Stimulated activated naive CD8-positive, alpha-beta T cell treated with anti-CD3 and anti-CD28 coated beads, Interleukin-15, Interleukin-2, amounts not matched to agents 100 U/mL and 50 U/mL, for 24 hours (primary cell): ENCODE results near the gene KMT2A.
A peak's percentile ranks its signal among the peaks of the same experiment; 100 is the strongest.

Experiments used
- ATAC-seq: fragments of 150-1000 bp; cut with Tn5 transposase; one replicate; pipeline ENCODE4 v1.10.0; 2021
- DNase-seq: peaks from one replicate; pipeline ENCODE4 v3.0.0; 2021

Gene KMT2A

DNA sequence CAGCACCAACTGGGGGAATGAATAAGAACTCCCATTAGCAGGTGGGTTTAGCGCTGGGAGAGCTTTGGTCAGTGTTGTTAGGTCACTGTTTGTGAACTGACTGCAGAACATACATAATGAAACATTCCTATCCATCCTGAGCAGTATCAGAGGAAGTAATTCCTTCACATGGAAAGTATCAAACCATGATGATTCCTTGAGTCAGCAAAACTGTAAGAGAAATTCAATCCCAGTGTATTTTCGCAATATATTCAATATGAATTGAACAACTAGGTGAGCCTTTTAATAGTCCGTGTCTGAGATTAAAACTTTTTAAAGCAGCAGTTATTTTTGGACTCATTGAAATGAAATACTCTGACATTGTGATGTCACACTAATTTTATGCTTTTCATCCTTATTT, 48.1 kb downstream of the KMT2A start:
- ATAC-seq (no peak), DNase-seq (no peak)

DNA sequence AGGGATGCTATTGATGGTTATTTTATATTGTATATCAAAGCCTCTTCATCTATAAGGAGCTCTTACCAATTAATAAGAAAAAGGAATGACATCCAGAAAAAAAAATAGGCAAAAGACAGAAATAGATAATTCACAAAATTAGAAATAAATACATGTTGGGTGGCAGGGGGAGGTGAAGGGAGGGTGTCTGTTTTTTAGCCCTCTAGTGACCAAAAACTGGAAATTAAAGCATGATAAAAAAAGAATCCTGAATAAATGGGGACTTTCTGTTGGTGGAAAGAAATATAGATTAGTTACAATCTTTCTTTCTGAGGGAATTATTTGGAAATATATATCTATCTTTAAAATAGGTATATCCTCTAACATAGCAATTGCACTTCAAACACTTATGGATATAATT, 49.0 kb downstream of the KMT2A start:
- DNase-seq = no peak
- ATAC-seq = no peak

DNA sequence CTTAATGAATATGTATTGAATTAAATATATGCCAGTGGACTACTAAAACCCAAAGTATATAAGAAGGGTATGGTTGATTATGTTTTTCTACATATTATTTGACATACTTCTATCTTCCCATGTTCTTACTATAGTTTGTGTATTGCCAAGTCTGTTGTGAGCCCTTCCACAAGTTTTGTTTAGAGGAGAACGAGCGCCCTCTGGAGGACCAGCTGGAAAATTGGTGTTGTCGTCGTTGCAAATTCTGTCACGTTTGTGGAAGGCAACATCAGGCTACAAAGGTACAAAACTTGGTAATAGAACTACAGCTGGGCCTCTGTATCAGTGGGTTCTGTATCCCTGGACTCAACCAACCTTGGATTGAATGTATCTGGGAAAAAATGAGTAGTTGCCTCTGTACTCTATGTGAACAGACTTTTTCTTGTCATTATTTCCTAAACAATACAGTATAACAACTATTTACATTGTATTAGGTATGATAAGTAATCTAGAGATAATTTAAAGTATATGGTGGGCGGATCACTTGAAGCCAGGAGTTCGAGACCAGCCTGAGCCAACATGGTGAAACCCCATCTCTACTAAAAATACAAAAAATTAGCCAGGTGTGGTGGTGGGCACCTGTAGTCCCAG, 52.3 kb downstream of the KMT2A start:
- ATAC-seq = peak; percentile 69
- peak; percentile 79 for DNase-seq

DNA sequence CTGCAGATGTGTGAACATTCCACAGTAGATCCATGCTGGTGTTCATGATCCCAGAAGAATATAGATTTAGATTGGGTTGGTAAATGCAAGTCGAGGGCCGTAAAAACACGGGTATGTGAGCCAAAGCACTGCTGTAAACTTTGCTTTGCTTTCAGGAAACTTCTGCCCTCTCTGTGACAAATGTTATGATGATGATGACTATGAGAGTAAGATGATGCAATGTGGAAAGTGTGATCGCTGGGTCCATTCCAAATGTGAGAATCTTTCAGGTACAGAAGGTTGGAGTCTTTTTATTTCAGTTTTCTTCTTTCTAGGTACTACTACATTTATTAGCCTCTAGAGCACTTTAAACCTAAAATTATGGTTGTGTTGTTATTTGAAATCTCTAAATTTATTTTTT, 54.7 kb downstream of the KMT2A start:
- no peak for ATAC-seq
- no peak for DNase-seq

DNA sequence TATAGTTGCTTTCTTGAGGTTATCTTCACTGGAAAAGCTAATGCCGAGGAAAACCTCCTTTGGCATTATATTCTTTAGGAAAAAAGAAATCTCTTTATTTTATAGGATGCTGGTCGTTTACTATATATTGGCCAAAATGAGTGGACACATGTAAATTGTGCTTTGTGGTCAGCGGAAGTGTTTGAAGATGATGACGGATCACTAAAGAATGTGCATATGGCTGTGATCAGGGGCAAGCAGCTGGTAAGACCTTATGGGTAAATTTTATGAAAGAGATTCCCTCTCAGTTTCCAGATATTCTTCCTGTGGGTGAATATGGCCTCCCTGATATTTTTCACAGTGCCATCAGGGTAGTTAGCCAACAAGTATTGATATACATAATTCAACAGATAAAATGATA, 61.5 kb downstream of the KMT2A start:
- ATAC-seq = no peak
- no peak for DNase-seq

DNA sequence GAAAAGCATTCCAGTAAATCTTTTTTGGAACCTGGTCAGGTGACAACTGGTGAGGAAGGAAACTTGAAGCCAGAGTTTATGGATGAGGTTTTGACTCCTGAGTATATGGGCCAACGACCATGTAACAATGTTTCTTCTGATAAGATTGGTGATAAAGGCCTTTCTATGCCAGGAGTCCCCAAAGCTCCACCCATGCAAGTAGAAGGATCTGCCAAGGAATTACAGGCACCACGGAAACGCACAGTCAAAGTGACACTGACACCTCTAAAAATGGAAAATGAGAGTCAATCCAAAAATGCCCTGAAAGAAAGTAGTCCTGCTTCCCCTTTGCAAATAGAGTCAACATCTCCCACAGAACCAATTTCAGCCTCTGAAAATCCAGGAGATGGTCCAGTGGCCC, 66.9 kb downstream of the KMT2A start:
- no peak for ATAC-seq

DNA sequence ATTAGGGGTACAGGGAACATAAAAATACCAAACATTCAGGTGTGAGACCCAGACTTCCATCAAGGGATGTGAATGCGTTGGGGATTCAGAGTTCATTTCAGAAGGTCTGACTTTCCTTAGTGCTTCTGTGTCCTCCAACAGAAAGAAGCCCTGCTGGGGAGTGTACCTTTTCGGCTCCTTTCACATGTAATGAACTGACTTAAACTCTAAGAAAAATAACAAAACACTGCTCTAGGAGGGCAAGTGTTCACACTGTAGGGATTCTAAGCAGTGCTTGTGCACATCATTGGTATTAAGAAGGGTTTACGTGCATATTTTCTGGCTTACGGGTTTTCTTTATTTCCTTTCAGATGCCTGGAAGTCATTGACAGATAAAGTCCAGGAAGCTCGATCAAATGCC, 75.3 kb downstream of the KMT2A start:
- DNase-seq (no peak), ATAC-seq (no peak)

More for the DNA sequence above, 66.9 kb downstream of the KMT2A start:
- DNase-seq = no peak

DNA sequence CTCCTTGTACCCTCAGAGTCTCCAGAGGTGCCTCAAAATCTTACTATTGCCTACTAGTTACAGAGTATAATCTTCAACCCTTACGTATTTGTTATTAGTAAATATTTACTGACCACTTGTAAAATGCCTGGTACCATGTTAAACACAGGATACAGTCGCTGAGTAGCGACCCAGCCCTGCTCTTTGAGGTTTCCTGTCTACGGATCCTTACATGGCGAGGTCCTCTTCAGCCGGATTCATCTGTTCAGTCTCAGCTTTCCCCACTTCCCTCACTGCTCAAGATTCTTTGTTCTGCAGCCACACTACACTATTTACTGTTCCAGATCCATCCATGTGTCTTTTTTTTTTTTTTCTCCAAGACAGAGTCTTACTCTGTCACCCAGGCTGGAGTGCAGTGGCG, 77.8 kb downstream of the KMT2A start:
- no peak for ATAC-seq
- no peak for DNase-seq

DNA sequence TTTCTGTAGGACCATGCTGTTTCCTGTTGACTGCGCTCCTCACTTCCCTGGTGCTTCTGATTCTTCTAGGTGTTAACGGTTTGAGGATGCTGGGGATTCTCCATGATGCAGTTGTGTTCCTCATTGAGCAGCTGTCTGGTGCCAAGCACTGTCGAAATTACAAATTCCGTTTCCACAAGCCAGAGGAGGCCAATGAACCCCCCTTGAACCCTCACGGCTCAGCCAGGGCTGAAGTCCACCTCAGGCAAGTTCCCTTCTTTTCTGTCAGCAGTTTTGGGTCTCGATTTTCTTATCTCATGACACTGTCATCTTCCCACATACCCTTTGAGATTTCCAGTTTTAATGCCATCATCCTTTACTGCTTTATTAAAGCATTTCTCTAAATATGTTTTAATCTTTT, 83.3 kb downstream of the KMT2A start:
- DNase-seq (no peak), ATAC-seq (no peak)

DNA sequence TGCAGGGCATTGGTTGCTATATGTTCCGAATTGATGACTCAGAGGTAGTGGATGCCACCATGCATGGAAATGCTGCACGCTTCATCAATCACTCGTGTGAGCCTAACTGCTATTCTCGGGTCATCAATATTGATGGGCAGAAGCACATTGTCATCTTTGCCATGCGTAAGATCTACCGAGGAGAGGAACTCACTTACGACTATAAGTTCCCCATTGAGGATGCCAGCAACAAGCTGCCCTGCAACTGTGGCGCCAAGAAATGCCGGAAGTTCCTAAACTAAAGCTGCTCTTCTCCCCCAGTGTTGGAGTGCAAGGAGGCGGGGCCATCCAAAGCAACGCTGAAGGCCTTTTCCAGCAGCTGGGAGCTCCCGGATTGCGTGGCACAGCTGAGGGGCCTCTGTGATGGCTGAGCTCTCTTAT, 85.6 kb downstream of the KMT2A start:
- DNase-seq (no peak), ATAC-seq (no peak)

DNA sequence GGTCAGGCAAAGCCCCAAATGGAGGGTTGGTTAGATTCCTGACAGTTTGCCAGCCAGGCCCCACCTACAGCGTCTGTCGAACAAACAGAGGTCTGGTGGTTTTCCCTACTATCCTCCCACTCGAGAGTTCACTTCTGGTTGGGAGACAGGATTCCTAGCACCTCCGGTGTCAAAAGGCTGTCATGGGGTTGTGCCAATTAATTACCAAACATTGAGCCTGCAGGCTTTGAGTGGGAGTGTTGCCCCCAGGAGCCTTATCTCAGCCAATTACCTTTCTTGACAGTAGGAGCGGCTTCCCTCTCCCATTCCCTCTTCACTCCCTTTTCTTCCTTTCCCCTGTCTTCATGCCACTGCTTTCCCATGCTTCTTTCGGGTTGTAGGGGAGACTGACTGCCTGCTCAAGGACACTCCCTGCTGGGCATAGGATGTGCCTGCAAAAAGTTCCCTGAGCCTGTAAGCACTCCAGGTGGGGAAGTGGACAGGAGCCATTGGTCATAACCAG, 86.3 kb downstream of the KMT2A start:
- ATAC-seq = no peak

DNA sequence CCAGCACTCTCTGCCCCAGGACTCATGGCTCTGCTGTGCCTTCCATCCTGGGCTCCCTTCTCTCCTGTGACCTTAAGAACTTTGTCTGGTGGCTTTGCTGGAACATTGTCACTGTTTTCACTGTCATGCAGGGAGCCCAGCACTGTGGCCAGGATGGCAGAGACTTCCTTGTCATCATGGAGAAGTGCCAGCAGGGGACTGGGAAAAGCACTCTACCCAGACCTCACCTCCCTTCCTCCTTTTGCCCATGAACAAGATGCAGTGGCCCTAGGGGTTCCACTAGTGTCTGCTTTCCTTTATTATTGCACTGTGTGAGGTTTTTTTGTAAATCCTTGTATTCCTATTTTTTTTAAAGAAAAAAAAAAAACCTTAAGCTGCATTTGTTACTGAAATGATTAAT, 88.1 kb downstream of the KMT2A start:
- no peak for DNase-seq
- ATAC-seq = no peak

More for the DNA sequence above, 86.3 kb downstream of the KMT2A start:
- no peak for DNase-seq

DNA sequence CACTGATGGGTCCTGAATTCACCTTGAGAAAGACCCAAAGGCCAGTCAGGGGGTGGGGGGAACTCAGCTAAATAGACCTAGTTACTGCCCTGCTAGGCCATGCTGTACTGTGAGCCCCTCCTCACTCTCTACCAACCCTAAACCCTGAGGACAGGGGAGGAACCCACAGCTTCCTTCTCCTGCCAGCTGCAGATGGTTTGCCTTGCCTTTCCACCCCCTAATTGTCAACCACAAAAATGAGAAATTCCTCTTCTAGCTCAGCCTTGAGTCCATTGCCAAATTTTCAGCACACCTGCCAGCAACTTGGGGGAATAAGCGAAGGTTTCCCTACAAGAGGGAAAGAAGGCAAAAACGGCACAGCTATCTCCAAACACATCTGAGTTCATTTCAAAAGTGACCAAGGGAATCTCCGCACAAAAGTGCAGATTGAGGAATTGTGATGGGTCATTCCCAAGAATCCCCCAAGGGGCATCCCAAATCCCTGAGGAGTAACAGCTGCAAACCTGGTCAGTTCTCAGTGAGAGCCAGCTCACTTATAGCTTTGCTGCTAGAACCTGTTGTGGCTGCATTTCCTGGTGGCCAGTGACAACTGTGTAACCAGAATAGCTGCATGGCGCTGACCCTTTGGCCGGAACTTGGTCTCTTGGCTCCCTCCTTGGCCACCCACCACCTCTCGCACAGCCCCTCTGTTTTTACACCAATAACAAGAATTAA, 88.6 kb downstream of the KMT2A start:
- ATAC-seq = no peak
- no peak for DNase-seq

DNA sequence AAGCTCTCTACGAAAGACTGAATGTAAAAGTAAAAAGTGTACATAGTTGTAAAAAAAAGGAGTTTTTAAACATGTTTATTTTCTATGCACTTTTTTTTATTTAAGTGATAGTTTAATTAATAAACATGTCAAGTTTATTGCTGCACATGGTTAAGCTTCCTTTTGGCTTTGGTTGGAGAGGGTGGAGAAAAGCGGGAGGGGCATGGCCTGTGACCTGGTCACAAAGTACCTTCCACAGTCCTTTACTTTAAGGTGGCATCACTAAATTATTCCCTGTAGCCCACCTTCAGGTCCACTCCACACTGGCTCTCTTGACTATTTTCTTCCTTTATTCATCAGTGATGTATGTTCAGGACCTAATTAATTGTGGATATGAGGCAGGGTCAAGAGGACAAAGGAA, 90.4 kb downstream of the KMT2A start:
- no peak for ATAC-seq
- DNase-seq = no peak

DNA sequence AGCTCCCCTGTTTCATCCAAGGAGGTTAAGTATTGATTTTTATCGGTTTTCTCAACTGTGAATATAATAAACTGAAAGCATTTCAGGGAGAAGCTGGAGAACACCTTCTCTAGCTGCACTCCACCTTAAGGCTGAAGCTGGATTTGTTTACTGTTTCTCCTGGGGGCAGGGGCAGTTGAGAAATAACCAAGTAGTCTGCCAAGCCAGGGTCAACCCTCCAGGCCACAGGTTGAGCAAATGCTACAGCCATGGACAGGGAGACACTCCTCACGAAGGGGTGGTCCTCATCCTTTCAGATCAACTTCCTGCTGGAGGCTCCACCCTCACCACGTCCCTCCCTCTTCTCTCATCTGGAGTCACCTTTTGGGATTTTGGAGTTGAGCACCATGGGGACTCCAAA, 90.8 kb downstream of the KMT2A start, which contains the start of gene TTC36:
Gene TTC36, plus strand, starts transcription at position 366 of the 400 bp plus-strand sequence. Its CDS starts 21 bp downstream, at position 387.
- ATAC-seq = no peak
- DNase-seq = no peak

DNA sequence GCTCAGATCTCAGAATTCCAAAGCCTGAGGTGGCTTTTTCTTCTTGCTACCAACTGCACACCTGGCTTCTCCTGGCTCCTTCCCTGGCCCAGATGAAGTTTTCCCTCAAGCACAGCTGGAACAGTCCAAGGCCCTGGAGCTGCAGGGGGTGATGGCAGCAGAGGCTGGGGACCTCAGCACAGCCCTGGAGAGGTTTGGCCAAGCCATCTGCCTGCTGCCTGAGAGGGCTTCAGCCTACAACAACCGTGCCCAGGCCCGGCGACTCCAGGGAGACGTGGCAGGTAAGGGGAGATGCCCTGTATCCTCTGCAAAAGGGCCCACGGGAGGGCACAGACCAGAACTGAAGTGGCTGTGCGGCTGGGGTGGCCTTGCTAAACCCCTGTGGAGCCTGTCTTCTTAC, 92.2 kb downstream of the KMT2A start:
- ATAC-seq (no peak), DNase-seq (no peak)

DNA sequence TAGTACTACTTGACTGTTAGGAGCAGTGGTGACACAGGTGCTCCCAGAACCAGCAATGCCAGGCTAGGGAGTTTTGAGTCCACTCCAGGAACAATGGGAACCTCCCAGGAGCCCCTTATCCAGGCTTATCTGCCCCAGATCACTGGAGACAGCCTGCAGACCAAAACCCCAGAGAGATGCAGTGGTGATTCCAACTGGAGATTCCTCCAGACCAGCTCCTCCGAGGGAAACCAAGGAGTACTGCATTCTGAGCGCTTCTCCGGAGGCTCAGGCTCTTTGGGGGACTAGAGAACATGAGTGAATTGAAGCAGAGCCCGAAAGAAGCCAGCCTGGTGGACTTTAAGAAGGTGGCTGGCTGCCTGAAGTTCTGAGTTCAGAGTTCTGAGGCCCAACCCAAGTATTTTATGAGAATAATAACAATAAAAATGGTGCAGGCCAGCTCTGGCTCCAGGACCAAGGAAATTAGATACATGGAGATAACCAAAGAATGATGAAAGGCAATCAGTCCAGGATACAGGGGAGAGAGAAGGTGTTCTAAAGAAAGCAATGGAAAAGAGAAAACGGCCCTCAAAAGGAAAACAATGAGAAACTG, 93.4 kb downstream of the KMT2A start:
- no peak for ATAC-seq
- no peak for DNase-seq

DNA sequence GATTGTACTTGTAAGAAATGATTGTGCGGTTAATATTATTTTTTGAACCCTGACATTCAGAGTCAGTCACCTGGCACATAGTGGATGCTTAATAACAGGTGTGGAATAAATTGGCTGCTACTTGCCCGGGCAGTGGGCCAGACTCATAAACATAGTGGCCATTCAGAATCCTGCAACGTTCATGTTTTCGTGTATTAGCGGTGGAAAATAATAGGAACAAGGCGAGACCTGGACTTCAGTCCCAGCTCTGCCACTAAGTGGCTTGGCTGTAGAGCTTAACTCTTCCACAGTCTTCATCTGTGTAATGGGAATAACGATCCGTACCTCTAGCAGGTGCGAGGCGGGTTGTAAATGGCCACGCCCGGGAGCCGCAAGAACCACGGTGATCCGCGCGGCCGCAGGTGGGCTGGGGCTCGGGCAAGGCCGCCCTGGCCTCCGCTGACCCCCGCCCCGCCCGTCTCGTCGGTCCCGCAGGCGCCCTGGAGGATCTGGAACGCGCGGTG, 93.9 kb downstream of the KMT2A start:
- no peak for ATAC-seq

DNA sequence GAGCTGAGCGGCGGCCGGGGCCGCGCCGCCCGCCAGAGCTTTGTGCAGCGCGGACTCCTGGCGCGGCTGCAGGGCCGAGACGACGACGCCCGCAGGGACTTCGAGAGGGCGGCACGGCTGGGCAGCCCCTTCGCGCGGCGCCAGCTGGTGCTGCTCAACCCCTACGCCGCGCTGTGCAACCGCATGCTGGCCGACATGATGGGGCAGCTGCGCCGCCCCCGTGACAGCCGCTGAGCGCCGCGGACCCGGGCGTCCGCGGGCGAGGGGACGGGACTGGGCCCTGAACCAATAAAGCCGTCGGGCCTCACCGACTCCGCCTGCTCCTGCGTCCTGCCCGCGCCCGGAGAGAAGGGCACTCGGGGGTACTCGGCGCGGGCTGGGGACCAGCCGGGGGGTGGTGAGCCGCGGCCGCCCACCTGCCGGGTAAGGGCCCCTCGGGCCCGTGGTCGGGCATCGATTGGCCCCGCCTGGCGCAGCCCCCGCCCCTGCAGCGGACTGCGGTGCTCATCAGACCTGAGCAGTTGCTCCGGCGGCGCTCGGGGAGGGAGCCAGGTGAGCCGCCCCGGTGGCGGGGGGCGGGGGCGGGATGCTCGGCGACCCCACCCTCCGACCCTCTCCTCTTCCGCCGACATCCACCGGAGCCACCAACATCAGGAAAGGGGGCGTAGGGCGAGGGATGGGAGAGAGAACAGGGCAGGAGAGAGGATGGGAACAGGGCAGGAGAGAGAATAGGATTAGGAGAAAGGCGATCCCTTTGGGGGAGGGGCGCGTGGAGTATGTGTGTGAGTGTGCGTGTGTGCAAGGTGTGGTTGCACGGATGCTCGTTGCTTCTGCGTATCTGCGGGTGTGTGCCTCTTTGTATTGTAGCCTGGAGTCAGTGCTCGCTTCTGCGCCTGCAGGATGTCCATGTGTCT, 94.6 kb downstream of the KMT2A start, which contains the start of gene TMEM25:
Gene TMEM25, plus strand, starts transcription at position 510 of the 914 bp plus-strand sequence. CDS start 610 bp downstream, outside the sequence.
- ATAC-seq (peak; percentile 78), DNase-seq (peak; percentile 79)

More for the DNA sequence above, 93.9 kb downstream of the KMT2A start:
- DNase-seq = no peak

DNA sequence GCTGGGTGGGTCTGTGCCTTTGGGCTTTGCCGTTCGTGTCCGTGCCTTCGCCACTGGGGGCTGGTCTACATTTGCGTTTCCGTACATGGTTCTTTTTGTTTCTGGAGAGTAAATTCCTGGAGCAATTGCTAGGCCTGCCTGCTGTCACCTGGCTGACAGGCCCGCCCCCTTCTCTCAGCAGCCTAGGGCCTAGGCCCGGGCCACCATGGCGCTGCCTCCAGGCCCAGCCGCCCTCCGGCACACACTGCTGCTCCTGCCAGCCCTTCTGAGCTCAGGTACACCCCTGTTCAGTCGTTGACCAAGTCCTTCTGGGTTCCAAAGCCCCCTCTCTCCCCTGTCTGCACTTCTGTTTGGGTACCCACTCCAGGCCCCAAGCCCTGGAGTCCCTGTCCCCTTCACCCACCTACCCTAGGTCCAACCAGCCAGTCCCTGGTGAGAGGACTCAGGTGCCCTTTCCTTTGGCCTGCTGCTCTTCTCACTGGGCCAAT, 95.3 kb downstream of the KMT2A start:
- no peak for ATAC-seq
- no peak for DNase-seq

DNA sequence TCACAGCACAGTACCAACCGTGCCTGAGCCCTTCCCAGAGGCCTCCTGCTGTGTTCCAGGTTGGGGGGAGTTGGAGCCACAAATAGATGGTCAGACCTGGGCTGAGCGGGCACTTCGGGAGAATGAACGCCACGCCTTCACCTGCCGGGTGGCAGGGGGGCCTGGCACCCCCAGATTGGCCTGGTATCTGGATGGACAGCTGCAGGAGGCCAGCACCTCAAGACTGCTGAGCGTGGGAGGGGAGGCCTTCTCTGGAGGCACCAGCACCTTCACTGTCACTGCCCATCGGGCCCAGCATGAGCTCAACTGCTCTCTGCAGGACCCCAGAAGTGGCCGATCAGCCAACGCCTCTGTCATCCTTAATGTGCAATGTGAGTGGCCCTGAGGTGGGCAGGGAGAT, 95.8 kb downstream of the KMT2A start:
- DNase-seq = no peak
- no peak for ATAC-seq
